Erythroblast (primary cell): ENCODE measurements around the gene SCN8A.
"Not testable (repeated sequence)": the region's sequence is repeated elsewhere in the genome, so short reads cannot be mapped to it uniquely, and the experiment has no call there.

Experiments used
- DNase-seq, 2 experiments: peaks; one replicate each; lab custom pipeline; 2025; lab: John Stamatoyannopoulos, UW
- GATA1 ChIP-seq: IDR thresholded peaks from 2 replicates; pipeline ENCODE4 v1.6.1; 2011; ENCODE audit warnings: low read depth, mild to moderate bottlenecking, control low read depth, low read length, moderate library complexity
- POLR2A ChIP-seq: IDR thresholded peaks from 2 replicates; pipeline ENCODE4 v1.6.1; 2011; ENCODE audit warnings: mild to moderate bottlenecking, low read length

Gene SCN8A

DNA sequence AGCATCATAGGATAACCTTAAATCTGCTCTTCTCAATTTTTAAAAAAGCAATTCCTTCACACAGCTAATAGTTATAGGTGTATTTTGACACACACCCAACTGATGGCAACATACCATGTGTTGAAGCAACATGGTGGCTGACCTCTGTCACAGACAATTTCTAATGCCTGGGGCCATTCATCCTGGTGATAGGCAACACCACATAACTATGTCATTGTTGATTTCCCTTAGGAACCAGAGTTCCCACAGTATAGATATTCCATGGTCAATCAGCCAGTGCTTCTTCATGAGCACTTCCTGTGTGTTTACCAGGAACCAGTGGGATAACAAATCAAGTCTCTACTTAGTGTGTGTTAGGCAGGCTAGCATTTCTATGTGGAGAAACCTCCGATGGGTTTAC lies 169.2 kb downstream of the SCN8A start:
- no peak for DNase-seq
- no peak for TF ChIP-seq POLR2A
- no peak for TF ChIP-seq GATA1

DNA sequence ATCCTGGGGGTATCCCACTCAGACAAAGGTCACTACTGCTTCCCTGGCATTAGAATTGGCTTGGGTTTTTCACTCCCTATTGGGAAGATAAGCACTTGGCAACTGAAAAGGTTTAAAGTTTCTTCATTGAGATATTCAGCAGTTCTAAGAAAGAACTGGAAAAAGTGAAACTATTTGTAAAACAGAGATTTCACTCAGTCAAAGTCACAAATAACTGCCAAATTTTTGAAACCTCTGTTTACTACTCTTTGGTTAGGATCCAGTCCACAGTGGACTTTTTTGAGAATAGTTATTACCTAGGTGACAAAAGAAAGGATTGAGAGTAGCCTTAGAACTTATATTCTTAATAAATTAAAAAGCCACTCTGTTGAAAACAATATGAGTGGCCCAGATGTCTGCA lies 172.7 kb downstream of the SCN8A start:
- no peak for DNase-seq
- TF ChIP-seq POLR2A = no peak
- no peak for TF ChIP-seq GATA1

DNA sequence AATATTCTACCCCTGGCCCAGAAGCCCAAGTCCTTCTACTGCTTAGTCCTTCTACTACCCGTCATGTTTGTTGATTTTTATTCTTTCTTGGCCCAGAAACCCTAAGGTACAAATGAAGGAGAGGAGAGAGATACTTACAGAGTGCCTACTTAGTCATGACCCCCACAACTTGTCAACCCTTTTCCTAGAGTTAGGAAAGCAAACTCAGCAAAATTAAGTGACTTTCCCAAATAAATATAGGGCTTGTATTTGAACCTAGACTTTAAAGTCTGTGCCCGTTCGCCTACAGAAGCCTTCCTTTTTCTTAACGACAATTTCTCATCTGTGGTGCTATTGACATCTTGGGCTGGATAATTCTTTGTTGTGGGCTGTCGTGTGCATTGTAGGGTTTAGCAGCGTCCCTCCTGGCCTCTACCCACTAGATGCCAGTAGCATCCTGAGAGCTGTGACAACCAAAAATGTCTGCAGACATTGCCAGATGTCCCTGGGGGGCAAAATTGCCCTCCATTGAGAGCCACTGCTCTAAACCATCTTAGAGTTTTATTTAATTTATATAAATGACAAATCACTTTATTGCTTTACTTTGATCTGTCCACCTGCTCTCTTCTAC lies 175.1 kb downstream of the SCN8A start:
- DNase-seq = no peak
- TF ChIP-seq GATA1 (no peak), POLR2A (no peak)

DNA sequence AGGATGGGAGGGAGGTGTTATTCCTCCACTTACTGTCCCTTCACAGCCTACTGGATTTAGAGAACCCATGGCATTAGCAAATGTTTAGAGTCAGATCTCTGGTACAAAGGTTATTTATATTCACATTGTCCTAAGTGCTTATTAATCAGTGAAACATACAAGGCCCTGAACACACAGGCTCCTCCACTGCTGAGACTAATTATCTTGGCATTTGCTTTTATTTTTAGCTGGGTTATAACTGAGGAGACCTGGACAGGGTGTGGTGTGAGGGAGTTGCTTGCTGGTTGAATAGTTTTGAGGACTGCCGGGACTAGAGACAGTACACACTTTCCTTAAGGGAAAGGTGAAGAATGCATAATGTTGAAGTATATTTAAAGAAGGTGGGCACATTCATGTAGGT lies 180.0 kb downstream of the SCN8A start:
- no peak for TF ChIP-seq GATA1
- DNase-seq = no peak

DNA sequence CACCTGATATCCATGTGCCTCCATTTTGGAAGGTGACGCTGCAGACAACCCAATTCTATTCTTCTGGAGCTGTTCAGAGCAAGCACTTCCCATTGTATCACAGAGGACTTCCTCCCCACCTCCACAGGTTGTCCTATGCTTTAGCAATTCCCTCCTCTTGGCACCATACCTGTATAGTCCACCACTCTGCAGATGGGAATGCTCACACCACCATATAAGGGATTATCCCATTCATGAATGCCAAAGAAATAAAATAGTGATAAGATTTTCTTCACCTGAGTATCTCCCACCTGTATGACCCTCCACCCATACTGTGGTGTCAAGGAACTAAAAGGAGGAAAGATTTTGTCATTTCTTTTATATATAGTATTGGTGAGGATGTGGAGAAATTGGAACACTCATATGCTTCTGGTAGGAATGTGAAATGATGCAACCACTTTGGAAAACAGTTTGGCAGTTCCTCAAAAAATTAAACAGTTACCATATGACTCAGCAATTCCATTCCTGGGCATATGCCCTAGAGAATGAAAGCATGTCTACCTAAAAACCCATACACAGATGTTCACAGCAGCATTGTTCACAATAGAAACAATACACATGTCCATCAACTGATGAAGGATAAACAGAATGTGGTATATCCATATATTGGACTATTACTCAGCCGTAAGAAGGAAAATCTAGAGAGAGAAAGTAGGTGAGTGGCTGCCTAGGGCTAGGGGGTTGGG lies 182.3 kb downstream of the SCN8A start:
- DNase-seq = no peak
- TF ChIP-seq GATA1 = no peak
- TF ChIP-seq POLR2A = no peak

DNA sequence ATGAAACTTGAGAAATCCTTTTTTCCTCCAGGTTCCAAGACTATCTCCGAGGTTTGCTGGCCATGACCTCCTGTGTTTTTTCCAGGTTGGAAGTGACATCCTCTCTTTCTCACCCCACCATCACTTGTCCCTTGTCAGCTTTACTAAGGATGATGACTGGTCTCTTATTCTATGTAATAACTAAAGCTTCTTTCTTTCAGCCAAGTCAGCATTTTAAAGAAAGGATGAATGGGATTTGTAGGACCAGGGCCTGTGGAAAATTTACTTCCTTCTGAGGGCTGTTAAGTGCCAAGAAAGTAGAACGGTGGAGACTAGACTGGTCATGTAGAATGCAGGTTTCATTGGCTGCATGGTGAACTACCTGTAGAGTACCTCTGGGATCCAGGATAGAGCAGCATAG lies 183.9 kb downstream of the SCN8A start:
- TF ChIP-seq GATA1 = no peak
- no peak for TF ChIP-seq POLR2A
- DNase-seq = no peak

DNA sequence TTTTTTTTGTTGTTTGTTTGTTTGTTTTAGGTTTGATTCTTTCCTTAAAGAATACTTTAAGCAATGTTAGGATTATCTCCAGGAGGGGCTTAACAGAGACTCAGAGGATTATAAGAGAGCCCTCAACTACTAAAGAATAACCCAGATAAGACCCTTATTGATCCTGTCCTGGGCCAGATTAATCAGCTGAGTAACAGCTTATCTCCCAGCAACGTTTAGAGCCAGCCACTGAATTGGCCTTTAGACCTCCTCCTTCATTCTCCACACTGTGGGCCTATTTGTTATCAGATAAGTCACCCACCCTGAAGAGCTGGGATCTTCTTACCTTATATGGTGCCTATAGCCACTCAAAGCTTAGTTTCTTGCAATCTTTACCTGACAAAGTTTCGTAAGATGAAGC lies 186.4 kb downstream of the SCN8A start:
- DNase-seq = no peak
- no peak for TF ChIP-seq POLR2A
- TF ChIP-seq GATA1 = no peak

DNA sequence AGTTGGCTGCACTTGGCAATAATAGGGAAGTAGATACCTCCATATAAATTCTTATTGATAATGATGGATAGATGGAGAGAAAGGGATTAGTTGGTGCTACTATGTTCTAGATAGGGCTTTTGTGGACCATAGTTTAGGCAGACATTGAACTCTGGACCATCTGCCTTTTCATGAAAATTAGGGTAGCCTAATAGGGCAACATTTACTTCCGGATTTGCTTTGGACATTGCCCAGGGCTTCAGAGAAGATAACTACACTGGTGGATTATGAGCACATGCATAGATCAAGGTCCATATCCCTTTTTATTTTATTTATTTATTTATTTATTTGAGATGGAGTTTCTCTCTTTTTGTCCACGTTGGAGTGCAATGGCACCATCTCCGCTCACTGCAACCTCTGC lies 186.9 kb downstream of the SCN8A start:
- DNase-seq = no peak
- TF ChIP-seq POLR2A (no peak), GATA1 (no peak)

DNA sequence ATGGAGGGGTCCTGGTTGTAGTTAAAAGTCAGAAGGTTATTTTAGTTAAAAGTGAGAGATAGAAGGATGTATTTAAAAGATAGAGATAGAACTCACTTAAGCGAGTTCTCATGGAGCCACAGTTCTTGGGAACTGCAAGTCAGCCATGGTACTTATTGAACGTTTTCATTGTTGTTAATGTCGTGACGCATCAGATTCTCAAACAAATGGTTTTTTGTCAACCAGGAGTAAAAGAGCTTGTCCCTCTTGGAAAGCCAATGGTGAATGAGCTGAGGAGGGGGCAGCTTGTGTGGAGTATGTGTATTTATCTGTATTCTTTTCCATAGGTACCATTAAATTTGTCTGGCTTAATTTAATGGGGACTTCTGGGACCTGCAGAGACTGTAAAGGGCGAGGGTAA lies 188.8 kb downstream of the SCN8A start:
- TF ChIP-seq POLR2A = no peak
- TF ChIP-seq GATA1 = no peak
- DNase-seq = no peak

DNA sequence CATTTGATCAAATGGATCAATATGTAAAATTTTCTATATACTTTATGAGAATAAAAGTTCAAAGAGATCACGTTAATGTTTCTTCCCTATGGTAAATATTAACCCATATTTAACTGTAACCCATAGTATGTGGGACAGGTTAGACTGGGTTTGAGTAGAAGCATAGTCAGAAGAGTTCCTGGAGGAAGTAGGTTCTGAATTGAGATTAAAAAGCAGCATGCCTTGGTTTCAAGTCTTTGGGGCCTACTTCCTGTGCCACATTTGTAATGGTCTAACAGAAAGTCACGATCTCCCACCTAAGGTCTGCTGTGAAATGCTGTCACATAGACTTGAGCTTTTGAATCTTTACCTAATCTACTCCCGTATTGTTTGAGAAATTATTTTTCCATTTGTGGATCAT lies 193.7 kb downstream of the SCN8A start:
- no peak for TF ChIP-seq POLR2A
- no peak for TF ChIP-seq GATA1
- no peak for DNase-seq

DNA sequence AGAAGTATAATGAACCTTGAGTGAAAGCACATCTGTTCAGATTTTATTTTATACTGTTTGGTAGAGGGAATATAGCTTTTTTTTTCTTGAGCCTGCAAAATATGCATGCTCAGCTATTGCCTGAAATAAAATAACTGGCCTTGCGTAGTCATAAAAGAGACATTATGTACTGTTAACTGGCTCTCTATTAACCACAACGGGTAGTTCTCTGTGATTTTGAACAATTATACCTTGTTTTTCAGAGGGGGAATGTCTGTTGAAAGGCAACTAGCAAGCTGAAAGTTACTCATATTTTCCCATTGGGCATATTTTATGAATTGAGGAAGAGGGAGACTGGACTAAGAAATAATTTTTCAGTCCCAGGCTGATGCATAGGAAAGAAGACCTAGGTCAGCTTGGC lies 194.9 kb downstream of the SCN8A start:
- no peak for DNase-seq
- TF ChIP-seq GATA1 (no peak), POLR2A (no peak)

DNA sequence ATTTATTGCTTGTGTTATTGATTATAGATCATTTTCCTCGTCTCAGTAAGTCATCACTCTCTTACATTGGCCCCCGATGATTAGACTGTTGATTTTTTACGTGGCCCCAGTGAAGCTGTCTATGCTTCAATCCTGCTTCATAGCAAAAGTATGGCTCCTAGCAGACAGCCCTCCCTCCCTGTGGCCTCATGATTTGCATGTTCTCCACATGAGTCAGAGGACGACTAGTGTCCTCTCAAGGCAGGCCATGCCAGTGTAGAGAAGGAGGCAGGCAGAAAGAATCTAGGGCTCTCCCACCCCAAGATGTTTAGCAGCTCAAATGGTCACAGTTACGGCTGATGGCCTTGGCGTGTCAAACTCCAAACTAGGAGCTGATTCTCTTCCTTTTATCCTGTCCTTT lies 197.8 kb downstream of the SCN8A start:
- no peak for DNase-seq
- no peak for TF ChIP-seq POLR2A
- TF ChIP-seq GATA1 = no peak

DNA sequence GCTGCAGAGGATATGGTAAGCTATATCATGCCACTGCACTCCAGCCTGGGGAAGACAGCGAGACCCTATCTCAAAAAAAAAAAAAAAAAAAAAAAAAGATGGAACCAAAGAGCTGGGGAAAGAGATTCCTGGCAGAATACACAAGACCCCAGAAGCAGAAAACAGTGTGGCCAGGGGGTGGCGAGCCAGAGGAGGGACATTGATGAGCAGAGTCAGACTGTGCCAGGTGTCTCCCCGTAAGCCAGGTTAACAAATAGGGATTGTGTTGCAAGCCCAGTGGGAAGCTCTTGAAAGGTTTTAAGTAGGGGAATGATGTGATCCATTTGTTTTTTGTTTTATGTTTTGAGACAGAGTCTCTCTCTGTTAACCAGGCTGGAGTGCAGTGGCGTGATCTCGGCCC lies 201.4 kb downstream of the SCN8A start:
- DNase-seq = no peak
- TF ChIP-seq GATA1 = no peak
- no peak for TF ChIP-seq POLR2A

DNA sequence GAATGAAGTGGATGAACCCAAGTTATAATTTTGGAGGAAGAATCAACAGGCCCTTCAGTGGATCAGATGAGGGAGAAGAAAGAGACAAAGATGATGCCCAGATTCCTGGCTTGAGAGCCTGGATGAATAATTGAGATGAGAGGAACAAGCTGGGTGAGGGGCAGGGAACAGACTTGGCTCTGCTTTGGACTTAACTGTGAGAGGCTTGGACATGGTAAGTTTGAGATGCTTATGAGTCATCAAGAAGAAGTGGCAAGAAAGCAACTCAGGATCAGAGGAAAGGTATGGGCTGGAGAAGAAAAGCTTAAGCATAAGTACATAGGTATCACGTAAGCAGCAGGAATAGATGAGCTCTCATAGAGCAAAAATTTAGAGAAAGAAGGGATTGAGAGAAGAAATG lies 202.2 kb downstream of the SCN8A start:
- no peak for TF ChIP-seq POLR2A
- no peak for TF ChIP-seq GATA1
- no peak for DNase-seq

DNA sequence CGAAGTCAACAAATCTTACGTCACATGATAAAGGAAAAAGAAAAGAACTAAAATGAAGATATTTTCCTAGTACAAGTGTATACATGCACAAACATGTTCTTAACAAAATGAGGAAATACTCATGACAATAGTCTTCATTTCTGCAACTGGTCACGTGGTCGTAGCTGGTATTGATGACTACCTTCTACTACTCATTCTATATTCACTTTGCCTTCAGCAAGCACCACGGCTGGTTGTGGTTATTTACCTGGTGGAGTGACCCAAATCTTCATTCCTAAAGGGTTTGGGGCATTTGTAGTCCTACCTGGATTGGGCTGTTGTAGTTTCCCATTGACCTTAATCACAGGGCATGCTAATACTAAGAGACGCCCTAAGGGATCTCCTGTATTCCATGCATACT lies 206.3 kb downstream of the SCN8A start:
- TF ChIP-seq GATA1 (no peak), POLR2A (no peak)
- DNase-seq = no peak

DNA sequence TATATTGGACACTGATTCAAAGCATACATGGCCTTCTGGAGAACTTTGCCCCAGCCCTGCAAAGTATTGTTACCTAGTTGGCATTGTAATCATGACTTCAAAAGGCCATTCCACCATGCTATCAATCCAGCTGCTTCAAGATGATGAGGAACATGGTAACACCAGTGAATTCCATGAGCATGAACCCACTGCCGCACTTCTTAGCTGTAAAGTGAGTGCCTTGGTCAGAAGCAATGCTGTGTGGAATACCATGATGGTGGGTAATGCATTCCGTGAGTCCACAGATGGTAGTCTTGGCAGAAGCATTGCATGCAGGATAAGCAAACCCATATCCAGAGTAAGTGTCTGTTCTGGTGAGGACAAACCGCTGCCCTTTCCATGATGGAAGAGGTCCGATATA lies 207.0 kb downstream of the SCN8A start:
- DNase-seq = not testable (repeated sequence)
